ENCODE measurements around the gene GPAT3.

The GPAT3 gene

GRCh38 chr4:83629945-83630721, 94.2 kb downstream of the GPAT3 start:
- Histone ChIP-seq H3K4me3 (ENCODE audit: low read length) (no peak overlapping the region), H3K9ac (ENCODE audit: low read length) (no peak overlapping the region), H3K9me3 (ENCODE audit: control insufficient read depth, low read depth, low read length) (no peaks in the 10 kb centered on the region), H3K27me3 (ENCODE audit: control insufficient read depth, insufficient read depth, low read length) (no peaks in the 10 kb centered on the region), H3K27ac (ENCODE audit: low read length) (no peak overlapping the region), H3K36me3 (ENCODE audit: control insufficient read depth, low read depth, low read length) (no peaks in the 10 kb centered on the region), H3K4me1 (ENCODE audit: control insufficient read depth, low read depth, low read length) (peaks cover 8% of the 10 kb centered on the region)

DNA sequence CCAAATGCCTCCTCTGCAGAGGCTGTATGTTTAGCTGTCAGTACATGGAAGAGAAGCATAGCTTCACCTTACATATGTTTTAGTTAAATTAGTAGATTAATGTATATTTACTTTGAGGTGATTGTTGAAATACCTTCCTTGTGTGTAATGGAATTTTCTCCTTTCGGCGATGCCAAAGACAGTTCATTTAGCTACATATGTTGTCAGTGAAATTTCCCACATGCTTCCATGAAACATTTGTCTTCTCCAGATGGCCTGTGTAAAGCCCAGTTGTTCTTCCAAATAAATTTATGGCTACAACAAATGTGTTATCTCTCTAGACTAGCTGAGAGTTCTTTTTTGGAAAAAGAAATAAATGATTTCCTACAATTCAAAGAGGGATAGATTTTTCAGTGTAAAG, 95.2 kb downstream of the GPAT3 start:
- H3K27ac ChIP-seq (ENCODE audit: low read length): no peak overlapping the region
- no peaks in the 10 kb centered on the region for H3K36me3 ChIP-seq (ENCODE audit: control insufficient read depth, low read depth, low read length)
- no peaks in the 10 kb centered on the region for H3K9me3 ChIP-seq (ENCODE audit: control insufficient read depth, low read depth, low read length)
- H3K27me3 ChIP-seq (ENCODE audit: control insufficient read depth, insufficient read depth, low read length): no peaks in the 10 kb centered on the region
- no peak overlapping the region for H3K4me3 ChIP-seq (ENCODE audit: low read length)
- H3K9ac ChIP-seq (ENCODE audit: low read length): no peak overlapping the region
- peaks cover 7% of the 10 kb centered on the region for H3K4me1 ChIP-seq (ENCODE audit: control insufficient read depth, low read depth, low read length)

DNA sequence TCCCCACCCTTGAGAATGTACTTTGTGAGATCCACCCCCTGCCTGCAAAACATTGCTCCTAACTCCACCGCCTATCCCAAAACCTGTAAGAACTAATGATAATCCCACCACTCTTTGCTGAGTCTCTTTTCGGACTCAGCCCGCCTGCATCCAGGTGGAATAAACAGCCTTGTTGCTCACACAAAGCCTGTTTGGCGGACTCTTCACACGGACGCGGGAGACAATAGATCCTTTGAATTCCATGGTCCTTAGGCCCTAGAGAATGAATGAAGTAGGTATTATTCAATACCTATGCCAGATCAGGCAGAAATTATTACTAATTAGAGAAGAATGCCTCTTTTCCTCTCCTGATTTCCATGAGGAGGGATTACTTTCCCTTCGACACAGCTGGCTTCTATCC, 101.0 kb downstream of the GPAT3 start:
- Histone ChIP-seq H3K36me3 (ENCODE audit: control insufficient read depth, low read depth, low read length) (no peaks in the 10 kb centered on the region), H3K27ac (ENCODE audit: low read length) (no peak overlapping the region), H3K9me3 (ENCODE audit: control insufficient read depth, low read depth, low read length) (no peaks in the 10 kb centered on the region), H3K4me1 (ENCODE audit: control insufficient read depth, low read depth, low read length) (no peaks in the 10 kb centered on the region), H3K4me3 (ENCODE audit: low read length) (no peak overlapping the region), H3K9ac (ENCODE audit: low read length) (no peak overlapping the region), H3K27me3 (ENCODE audit: control insufficient read depth, insufficient read depth, low read length) (no peaks in the 10 kb centered on the region)

DNA sequence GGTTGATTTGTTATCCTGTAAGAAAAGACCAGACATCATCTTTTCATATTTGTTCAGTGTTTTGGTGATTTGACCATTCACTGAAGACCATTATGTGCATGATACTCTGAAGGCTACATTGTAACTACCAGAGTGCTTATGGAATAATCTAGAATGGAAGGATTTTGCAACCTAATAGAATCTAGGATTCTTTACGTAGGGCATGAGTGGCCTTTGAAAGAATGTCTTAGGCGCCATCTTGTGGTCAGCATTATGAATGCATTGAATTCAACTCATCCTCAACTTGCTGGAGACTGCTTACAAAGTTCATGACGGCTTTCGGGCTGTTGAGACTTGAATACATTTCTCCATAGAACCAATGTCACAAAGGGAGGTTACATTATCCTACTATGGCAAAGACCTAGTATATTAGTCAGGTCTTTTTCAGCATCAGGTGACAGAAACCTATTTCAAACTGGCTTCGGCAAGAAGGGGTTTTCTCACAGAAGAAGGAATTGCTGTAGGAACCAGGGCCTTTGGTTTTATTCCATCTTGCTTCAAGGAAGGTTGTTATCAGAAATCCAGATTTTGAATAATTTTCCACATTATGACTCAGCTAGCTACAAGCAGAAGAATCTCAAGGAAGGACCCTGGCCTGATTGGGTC, 104.1 kb downstream of the GPAT3 start:
- no peaks in the 10 kb centered on the region for H3K9me3 ChIP-seq (ENCODE audit: control insufficient read depth, low read depth, low read length)
- H3K27me3 ChIP-seq (ENCODE audit: control insufficient read depth, insufficient read depth, low read length): no peaks in the 10 kb centered on the region
- no peak overlapping the region for H3K9ac ChIP-seq (ENCODE audit: low read length)
- H3K36me3 ChIP-seq (ENCODE audit: control insufficient read depth, low read depth, low read length): no peaks in the 10 kb centered on the region
- H3K4me1 ChIP-seq (ENCODE audit: control insufficient read depth, low read depth, low read length): no peaks in the 10 kb centered on the region
- no peak overlapping the region for H3K27ac ChIP-seq (ENCODE audit: low read length)
- H3K4me3 ChIP-seq (ENCODE audit: low read length): no peak overlapping the region

- Histone ChIP-seq H3K9ac (ENCODE audit: low read length) (no peak overlapping the region), H3K4me1 (ENCODE audit: control insufficient read depth, low read depth, low read length) (no peaks in the 10 kb centered on the region), H3K36me3 (ENCODE audit: control insufficient read depth, low read depth, low read length) (no peaks in the 10 kb centered on the region), H3K4me3 (ENCODE audit: low read length) (no peak overlapping the region), H3K27me3 (ENCODE audit: control insufficient read depth, insufficient read depth, low read length) (no peaks in the 10 kb centered on the region), H3K9me3 (ENCODE audit: control insufficient read depth, low read depth, low read length) (no peaks in the 10 kb centered on the region), H3K27ac (ENCODE audit: low read length) (no peak overlapping the region)
Measured at GRCh38 chr4:83643036-83643435, 107.1 kb downstream of the GPAT3 start.

- no peak overlapping the region for H3K27ac ChIP-seq (ENCODE audit: low read length)
- H3K27me3 ChIP-seq (ENCODE audit: control insufficient read depth, insufficient read depth, low read length): no peaks in the 10 kb centered on the region
- H3K9ac ChIP-seq (ENCODE audit: low read length): no peak overlapping the region
- H3K4me1 ChIP-seq (ENCODE audit: control insufficient read depth, low read depth, low read length): no peaks in the 10 kb centered on the region
- no peak overlapping the region for H3K4me3 ChIP-seq (ENCODE audit: low read length)
- no peaks in the 10 kb centered on the region for H3K36me3 ChIP-seq (ENCODE audit: control insufficient read depth, low read depth, low read length)
- H3K9me3 ChIP-seq (ENCODE audit: control insufficient read depth, low read depth, low read length): no peaks in the 10 kb centered on the region
Measured at GRCh38 chr4:83644677-83645659, 109.1 kb downstream of the GPAT3 start.

GRCh38 chr4:83646538-83647239, 110.8 kb downstream of the GPAT3 start:
- Histone ChIP-seq H3K36me3 (ENCODE audit: control insufficient read depth, low read depth, low read length) (no peaks in the 10 kb centered on the region), H3K4me1 (ENCODE audit: control insufficient read depth, low read depth, low read length) (no peaks in the 10 kb centered on the region), H3K27me3 (ENCODE audit: control insufficient read depth, insufficient read depth, low read length) (no peaks in the 10 kb centered on the region), H3K4me3 (ENCODE audit: low read length) (no peak overlapping the region), H3K9ac (ENCODE audit: low read length) (no peak overlapping the region), H3K9me3 (ENCODE audit: control insufficient read depth, low read depth, low read length) (no peaks in the 10 kb centered on the region), H3K27ac (ENCODE audit: low read length) (no peak overlapping the region)

GRCh38 chr4:83651846-83652245, 115.9 kb downstream of the GPAT3 start:
- H3K9ac ChIP-seq (ENCODE audit: low read length): no peak overlapping the region
- H3K36me3 ChIP-seq (ENCODE audit: control insufficient read depth, low read depth, low read length): no peaks in the 10 kb centered on the region
- no peaks in the 10 kb centered on the region for H3K4me1 ChIP-seq (ENCODE audit: control insufficient read depth, low read depth, low read length)
- no peaks in the 10 kb centered on the region for H3K27me3 ChIP-seq (ENCODE audit: control insufficient read depth, insufficient read depth, low read length)
- no peaks in the 10 kb centered on the region for H3K9me3 ChIP-seq (ENCODE audit: control insufficient read depth, low read depth, low read length)
- no peak overlapping the region for H3K4me3 ChIP-seq (ENCODE audit: low read length)
- H3K27ac ChIP-seq (ENCODE audit: low read length): no peak overlapping the region
